Measurements from ENCODE around the gene POT1.
A peak's percentile ranks its signal among the peaks of the same experiment; 100 is the strongest.

The POT1 gene

DNA sequence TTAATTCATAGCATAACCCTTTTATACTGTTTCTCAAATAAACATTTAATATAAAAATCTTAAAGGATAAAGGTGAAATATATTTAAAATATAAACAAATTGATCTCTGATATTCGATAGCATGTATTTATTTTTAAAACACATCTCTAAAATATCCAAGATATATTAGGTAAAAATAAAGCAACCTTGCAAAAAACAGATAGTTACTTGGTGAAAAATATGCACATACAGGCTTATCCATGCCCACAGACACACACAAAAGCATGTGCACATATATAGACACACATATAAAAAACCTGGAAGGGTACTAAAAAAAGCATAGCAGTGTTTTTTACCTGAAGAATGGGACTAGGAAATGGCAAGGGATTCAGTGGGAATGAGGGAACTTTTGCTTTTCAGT is 19.8 kb downstream of the POT1 start:
- DNase-seq: no peak

DNA sequence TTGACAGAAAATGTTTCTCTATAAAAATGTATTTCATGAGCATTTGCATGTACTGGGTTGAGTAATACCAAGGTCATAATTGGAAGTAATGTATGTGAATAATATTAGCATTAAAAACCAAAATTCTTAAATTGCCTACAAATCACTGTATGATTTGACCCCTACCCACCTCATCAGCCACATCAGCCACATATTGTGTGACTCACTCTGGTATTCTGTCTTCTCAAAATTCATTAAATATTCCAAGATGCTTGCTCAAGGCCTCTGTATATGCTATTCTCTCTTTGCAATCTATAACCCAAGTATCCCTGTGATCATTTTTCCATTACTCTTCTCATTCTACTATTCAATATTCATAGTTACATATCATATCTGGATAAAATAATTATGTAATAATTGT is 21.4 kb downstream of the POT1 start:
- peak; percentile 39 for DNase-seq

DNA sequence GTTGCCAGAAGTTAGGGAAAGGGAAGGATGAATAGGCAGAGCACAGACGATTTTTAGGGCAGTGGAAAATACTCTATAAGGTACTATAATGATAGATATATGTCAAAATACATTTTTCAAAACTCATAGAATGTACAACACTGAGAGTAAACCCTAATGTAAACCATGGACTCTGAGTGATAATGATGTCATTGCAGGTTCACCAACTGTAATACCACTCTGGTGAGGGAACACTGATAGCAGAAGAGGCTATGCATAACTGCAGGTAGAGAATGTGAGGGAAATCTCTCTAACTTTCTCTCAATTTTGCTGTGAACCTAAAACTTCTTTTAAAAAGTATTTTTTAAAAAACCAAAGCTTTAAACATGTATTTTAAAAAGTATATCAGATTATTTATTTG is 22.1 kb downstream of the POT1 start:
- DNase-seq: peak; percentile 2

DNA sequence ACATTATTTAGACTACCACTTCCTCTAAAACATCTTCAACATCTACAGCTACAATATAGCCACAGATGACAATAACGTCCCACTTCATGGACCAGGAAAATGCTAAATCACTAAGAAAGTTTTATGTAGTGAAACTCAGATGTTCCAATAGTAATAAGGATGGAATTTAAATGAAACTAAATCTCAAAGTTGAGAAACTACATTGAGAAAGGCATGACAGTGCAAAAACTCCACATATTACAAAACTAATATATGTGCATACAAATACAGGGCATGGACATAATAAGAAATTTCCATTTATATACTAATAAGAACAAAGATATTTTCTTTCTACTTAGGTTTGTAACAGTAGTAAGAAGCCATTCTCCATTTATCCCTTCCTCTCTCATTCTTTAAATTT is 31.1 kb downstream of the POT1 start:
- DNase-seq: no peak

DNA sequence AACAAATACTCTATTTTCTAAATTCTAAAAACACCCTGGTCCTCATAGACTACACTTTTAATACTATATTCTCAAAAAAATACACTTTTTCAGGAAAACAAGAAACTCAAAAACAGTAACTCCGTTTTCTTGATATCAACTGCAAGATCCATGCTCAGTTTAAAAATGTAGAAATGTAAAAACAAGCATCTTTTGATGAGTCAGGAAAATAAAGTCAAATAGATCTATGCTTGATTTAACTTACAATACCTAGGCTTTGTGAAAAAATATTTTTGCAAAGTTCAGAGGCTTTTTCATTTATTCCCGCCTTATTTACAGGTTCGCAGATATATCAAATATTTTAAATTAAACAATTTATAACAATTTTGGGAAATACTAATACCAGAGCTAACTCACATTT is 33.6 kb downstream of the POT1 start:
- no peak for DNase-seq

DNA sequence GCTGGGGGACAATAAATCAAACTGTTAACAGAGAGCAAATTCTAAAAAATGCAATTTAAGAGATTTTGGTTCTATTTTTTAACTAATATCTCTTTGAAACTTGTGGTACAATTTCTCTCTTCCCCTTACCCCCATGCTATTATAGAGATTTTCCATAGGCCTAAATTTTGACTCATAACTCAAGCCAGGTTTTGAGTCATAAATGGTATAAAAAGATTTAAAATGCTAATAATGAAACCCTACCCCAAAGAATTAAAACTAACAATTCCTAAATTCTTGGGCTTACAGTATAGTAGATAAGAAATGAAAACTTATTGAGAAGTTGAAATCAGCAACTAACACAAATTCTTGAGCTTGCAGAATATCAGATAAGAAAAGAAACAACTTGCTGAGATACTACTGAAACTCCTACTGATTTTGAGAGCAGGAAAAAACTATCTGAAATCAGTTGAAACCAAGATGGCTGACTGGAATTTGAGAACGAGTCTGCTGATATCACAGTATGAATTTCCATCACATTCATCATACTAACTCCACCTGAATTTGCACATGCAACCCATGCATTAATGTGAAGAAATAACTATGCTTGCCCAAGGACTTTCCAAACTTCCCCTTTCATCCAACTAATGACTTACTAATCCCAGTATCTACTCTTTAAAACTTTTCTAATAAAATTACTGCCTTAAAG is 36.3 kb downstream of the POT1 start:
- DNase-seq: no peak

DNA sequence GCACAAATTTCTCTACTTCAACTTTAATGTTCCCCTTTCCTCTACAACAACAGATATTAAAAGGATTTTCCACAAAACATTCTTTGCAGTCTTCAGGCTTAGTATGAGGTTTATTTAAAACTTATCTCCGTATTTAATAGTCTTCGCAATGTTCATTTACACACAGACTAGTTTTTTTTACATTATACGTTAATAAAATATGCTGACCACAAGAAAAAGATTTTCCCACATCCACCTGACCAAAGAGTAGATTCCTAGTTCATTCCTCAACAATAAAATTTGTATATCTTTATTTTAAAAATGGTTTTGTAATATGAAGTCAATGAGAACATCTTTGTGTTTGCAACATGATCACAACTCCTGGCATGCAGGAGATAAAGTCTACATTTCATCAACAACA is 42.4 kb downstream of the POT1 start:
- no peak for DNase-seq

DNA sequence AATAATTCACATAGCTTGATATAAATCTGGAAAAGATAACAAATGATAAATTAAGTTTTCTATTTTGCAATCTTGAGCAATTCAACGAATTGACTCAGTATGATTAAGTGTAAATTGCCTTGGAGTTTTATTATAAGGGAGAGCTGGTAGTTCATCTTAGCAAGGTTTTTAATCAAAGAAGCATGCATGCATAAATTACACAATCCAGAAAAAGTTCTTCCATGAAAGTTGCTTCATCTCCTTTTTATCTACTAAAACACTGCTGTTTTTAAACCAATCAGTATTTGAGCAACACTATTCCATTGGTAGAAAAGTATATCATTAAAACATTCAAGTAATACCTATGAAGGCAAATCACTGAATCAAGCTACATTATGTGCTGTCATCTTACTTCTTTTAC is 47.6 kb downstream of the POT1 start:
- DNase-seq: no peak

DNA sequence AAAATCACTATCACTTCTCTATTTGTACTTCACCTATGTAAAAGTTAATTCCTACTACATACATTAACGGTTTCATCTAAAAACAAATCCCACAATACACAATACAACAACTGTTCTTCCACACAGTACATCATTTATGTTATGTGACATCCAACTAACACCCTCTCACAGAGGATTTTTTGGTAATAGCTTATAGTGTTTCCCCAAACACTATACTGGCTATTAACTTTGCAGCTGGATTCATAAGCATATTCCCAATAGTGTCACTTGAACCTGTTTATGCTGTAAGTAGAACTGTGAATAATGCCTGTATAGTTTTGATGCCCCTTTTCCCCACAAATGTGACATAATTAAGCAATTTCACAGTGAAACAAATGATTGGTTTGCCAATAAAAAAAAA is 49.9 kb downstream of the POT1 start:
- DNase-seq: no peak

DNA sequence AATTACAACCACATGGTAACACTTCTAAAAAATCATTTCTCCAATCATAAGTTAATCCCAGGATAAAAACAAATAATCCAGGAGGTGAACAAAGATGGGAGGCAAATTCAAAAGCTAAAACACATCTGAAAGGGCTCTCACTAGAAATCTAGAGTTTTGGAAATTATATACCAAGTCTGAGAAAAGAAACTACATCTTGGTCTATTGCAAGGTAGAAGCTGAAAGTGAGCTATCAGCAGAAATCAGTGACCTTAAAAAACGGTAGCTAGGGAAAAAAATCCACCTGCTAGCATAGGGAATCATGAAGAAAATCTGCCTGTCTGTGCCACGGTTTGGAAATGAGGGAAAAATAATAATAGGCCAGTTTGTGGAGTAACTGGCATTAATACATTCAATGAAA is 50.5 kb downstream of the POT1 start:
- no peak for DNase-seq

DNA sequence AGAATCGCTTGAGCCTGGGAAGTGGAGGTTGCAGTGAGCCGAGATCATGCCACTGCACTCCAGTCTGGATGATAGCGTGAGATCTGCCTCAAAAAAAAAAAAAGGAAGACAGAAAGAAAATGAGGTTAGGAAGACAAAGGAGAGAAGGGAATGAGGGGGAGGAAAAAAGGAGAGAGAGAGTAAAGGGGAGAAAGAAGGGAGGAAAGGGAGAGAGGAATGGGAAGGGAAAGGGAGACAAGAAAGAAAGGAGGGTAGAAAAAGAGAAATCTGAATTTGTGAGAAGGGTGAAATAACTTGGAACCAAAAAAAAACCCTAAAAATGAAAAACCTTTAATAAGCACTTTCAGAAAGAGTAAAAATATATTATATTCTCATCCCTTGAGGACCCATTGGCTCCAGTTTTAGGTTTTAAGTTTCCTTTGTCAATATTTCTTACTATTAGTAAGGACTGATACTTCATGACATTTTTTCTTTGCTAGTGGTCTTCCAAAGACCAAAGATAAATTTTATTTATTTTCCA is 54.9 kb downstream of the POT1 start:
- no peak for DNase-seq

DNA sequence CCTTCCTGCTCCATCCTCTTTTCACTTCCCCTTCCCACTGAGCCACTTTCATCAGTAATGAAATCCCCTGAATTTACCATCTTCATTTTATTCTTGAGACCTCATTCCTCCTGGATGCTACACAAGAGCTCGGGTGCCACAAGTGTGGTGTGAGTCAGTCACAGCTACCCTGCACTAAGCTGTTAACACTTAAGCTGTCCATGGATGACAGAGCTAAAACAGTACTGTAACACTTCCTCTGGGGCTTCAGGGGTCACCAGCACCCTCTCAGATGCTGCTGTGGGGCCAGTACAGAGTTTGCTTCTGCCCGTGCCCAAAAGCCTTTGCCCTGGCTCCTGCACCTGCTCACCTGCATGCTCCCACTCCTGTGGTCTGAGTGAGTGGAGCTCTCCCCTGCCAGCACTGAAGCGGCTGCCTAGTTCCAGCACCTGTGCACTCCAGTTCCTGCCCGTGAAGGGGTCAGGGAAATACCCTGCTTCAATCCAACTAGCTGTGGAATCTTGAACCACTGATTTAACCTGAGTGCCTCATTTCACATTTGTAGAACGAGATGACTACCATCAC is 71.9 kb downstream of the POT1 start:
- DNase-seq: no peak

DNA sequence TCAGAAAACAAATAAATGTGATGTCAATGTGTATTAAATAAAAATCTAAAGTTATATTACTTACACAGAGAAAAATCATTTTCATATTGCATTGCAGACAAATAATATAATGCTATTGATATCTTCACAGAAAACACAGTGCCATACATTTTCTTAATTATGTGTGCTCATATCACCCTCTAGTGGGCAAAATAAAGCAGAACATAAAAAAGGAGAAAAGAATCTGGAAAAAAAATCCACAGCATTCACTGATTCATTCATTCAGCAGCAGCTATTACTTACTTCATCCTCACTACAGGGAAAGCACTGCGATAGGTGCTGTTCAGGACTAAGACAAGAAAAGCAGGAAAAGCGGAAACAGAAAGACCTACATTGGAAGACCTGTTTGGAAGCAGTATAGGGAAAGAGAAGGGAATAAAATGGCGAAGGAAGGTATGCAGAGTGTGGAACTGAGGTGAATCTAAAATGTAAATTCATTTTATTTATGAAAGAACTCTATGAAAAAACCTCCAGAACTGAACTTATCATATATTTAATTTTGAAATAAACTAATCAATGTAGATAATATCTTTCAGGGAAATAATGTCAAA is 73.2 kb downstream of the POT1 start:
- DNase-seq: peak; percentile 42

DNA sequence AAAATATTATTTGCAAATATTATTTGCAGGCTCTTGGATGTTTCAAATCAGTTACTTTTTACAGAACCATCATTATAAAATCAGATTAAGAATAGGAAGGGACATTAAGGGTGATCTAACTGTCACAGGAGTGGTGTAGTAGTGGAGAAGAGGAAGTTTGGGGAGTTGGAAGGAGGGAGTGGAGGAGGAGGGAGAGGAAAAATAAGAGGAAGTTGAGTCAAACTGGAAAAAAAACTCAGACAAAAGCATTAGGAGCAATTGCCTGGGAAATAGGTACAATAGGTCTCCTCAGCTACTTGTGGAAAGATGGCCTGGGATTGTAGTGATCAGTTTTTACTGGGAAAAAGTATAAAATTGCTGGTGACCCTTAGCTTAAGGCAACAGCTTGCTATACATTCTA is 86.3 kb downstream of the POT1 start:
- DNase-seq: no peak

DNA sequence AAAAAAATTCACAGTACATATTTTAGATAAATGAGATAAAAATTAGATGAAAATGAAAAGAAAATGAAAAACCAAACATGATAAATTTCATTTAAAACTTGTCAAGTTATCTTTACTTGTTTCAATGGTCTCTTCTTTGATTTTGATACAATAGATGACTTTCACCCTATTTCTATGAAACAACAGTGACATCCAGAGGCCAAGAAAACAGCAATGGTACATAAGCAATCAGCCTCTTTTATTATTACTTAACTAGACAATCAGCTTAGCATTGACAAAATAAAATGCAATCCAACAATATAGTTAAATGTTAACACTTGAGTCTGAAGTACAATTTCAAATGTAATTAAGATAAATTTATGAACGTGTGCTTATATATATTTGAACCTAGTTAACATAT is 89.2 kb downstream of the POT1 start:
- DNase-seq: no peak

DNA sequence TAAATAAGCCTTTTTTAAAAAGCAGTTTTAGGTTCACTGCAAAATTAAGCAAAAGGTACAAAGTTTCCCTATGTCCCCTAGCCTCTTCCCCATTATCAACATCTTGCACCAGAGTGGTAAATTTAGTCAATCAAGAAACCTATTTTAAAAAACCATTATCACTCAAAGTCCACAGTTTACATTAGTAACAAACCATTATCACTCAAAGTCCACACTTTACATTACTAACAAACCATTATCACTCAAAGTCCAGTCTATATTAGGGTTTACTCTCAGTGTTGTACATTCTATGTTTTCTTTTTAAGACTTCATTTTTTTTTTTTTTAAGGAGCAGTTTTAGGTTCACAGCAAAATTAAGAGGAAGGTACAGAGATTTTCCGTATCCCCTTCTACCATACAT is 89.9 kb downstream of the POT1 start:
- no peak for DNase-seq

DNA sequence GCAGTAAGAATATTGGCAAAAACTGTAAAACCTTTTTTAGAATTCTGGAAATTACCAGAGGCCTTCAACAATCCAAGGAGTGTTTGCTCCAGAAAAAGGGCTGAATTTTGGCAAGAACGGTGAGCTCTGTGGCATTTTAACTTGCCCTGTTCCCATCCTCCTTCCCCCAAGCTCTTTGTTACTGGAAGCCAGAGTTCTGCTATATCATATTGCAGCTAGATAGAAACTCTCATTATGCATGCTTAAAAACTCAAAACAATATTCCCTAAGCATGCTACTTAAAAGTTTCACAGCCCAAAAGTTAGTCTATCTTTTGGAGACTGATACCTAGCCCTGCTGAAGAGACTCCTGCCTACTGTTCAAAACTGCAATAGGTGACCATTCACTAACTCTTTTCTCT is 93.5 kb downstream of the POT1 start:
- DNase-seq: no peak

DNA sequence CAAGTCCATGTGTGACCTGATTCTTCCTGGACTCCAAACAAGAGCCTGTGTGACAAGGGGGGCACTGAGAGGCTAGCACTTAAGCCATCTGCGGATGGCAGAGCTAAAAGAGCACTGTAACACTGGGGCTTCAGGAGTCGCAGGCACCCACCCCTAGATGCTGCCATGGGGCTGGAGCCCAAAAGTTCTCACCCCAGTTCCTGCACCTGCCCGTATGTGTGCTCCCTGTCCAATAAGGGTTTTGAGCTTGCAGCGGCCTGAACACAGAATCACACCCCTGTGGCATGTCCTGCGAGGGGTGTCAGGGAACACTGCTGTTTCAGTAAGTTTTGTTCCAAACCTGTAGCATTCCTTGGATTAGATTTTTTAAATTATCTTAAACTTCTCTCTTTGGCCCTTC is 110.8 kb downstream of the POT1 start:
- DNase-seq: no peak

DNA sequence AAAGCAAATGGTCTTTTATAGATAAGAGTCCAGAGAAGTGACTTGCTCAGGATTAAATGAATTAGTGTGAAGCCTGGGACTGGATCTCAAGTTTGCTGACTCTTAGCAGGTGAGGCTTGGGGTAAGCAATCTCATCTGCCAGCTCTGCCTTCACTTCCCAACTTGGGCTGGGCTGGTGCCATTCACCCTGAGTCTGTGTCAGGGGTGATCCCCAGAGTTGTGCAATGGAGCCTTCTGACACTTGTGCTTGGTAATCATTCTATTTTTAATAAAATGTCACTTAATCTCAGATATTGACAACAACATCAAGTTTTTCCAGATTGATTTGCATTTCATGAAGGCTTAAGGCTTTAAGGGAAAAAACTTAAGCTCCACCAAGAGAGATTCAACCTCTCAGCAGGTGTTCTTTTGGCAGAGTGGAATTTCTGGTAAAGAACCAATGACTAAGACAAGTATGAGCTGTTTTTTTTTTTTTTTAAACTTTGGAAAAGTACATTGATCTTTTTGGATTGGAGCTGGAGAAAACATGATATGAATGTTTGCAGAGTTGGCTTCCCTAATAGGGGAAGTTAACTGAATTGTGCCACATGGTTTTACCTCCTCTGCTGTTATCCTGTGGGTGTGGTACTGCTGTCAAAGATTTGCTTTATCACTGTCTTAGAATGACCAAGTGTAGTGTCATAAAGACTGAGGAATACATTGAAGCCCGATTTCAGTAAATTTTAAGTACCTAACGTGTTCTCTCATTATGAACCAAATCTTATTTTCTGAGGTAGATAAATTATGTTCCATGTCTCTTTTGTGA is 115.4 kb downstream of the POT1 start:
- no peak for DNase-seq

DNA sequence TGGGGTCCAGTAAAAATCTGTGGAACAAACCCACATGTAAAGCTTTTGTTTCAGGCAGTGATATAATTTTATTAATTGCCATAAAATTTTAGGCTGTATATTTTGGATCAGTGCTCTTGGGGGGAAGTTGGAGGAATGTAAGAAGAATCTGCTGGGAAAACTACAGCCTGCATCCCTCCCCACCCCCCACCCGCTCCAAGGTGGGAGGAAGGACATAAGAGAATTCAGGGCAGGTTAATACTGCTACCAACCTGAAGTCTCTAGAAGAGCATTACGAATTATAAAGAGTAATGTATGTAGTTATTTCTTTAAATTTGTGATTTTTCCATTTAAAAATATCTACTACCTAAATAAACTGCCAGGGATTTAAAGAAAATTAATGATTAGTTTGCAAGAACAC is 116.9 kb downstream of the POT1 start:
- no peak for DNase-seq

DNA sequence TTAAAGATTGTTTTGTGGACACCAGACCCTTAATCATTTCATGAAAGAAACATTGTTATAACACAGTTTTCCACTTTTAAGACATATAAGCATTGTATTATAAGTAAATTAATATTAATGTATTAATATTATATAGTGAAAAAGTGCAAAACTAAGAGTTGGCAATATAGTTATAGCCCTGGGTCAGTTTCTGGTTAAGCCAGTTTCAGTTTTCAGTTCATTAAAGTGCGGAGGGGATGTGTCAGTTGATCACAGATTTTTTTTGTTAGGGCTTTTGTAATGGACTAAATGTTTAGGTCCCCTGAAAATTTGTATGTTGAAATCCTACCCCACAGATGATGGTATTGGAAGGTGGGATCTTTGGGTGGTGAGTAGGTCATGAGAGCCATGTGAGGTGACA is 118.3 kb downstream of the POT1 start:
- DNase-seq: no peak

DNA sequence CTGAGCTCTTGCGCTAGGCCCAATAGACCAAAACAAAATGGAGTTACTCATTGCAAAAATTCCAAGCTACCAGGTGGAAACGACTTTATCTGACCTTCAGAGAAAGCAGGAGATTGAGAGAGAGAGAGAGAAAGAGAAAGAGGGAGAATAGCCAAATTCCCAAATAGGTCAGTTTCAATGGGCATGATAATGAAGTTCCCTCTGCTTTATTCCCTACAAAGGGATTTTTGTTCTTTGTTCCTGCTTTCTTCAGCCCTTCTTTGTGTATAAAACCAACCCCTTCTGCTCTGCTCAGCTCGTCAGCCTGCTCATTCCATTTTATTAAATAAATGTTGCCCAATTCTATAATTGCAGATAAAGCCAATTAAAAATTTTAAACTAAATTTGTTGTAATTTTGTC is 119.0 kb downstream of the POT1 start:
- no peak for DNase-seq

DNA sequence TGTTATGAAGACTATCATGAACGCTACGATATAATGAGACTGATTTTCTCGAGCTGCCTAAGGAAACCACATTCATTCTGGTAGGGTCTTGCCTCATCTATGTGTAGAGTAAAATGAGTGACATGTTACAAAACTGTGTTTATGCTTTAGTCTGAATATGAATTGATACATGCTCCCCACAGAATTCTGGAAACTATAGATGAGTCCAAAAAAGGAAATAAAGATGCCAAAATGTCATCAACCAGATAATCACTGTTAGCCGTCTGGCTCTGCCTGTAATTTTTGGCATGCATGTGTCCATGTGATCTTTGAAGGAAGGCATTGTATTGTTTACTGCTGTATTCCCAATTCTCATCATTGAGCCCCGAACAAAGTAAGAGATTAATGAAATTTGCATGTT is 121.4 kb downstream of the POT1 start:
- DNase-seq: no peak

DNA sequence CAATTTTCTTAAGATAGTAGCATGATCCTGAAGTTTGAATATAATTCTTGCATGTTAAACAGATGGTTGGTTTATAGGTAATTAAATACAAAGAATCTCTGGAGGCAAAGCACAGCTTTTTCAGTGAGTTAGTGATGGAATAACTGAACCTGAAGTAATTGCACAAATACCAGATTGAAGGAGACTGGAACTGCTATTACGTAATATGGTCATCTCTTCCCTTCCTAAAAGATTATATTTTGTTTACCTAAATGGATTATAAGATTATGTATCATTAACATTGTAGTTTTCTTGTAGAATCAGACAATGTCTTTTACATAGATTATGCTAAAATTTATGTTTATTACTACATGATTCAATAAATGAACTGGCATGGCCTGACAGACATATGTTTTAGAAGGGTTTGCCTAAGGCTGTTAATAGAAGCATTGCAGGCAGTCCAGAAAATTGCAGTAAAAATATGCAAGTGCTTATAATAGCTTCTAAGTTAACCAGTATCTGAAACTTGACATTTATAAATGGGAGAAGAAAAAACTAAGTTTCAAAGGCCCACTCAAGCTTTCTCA is 128.2 kb downstream of the POT1 start:
- DNase-seq: no peak
